Keratinocyte (primary cell): Measurements from ENCODE around the gene TOMM20. TPM values are rescaled to one million over a fixed set of nuclear protein-coding genes. Genes with fewer than 3 reads are reported as not detected.

Source experiments
- DNase-seq: peaks from one replicate; pipeline ENCODE4 v3.0.0-alpha.2; 2011; ENCODE audit warnings: low read depth, missing footprints, low spot score
- FAIRE-seq: peaks from 2 replicates; lab custom pipeline; 2011; peaks lifted over from hg19 to GRCh38; lab: Jason Lieb, UNC
- H2AFZ ChIP-seq: 2 replicates; pipeline ENCODE4 v1.6.0; 2012; ENCODE audit warnings: low read length, control low read depth, inconsistent platforms; ENCODE audit not compliant: control insufficient read depth
- H3K27ac ChIP-seq: 2 replicates; pipeline ENCODE4 v1.5.1; 2011; ENCODE audit warnings: low read length; ENCODE audit not compliant: control insufficient read depth, insufficient read depth
- H3K27me3 ChIP-seq: 3 replicates; pipeline ENCODE4 v1.6.0; 2011; ENCODE audit warnings: low read length; ENCODE audit not compliant: control insufficient read depth, insufficient read depth; ENCODE audit errors: extremely low read depth
- H3K36me3 ChIP-seq, 2 experiments: 2 replicates in 1 of 2; 3 replicates in 1 of 2; pipeline ENCODE4 v1.5.1; 2011; ENCODE audit warnings: low read length in 2 of 2, mild to moderate bottlenecking in 1 of 2; ENCODE audit not compliant: control insufficient read depth in 2 of 2, insufficient read depth in 2 of 2; ENCODE audit errors: extremely low read depth in 1 of 2
- H3K4me1 ChIP-seq: 3 replicates; pipeline ENCODE4 v1.5.1; 2011; ENCODE audit warnings: low read length; ENCODE audit not compliant: control insufficient read depth, insufficient read depth; ENCODE audit errors: extremely low read depth
- H3K4me2 ChIP-seq: 3 replicates; pipeline ENCODE4 v1.6.0; 2011; ENCODE audit warnings: low read depth, low read length; ENCODE audit not compliant: control insufficient read depth, insufficient read depth; ENCODE audit errors: extremely low read depth
- H3K4me3 ChIP-seq, 3 experiments: fragments of 200-600 bp in 1 of 3; sonication (generic) in 1 of 3; 2 replicates in 2 of 3; 3 replicates in 1 of 3; pipeline ENCODE4 v1.5.1; 2011 to 2016; ENCODE audit warnings: low read length in 3 of 3, mild to moderate bottlenecking in 3 of 3, control low read depth in 2 of 3, inconsistent platforms in 1 of 3, low read depth in 1 of 3, mixed read lengths in 1 of 3, mixed run types in 1 of 3, moderate library complexity in 1 of 3; ENCODE audit not compliant: control insufficient read depth in 2 of 3, insufficient read depth in 2 of 3; ENCODE audit errors: extremely low read depth in 1 of 3
- H3K79me2 ChIP-seq: 2 replicates; pipeline ENCODE4 v1.6.0; 2012; ENCODE audit warnings: low read length; ENCODE audit not compliant: control insufficient read depth, insufficient read depth
- H3K9ac ChIP-seq: 3 replicates; pipeline ENCODE4 v1.6.0; 2011; ENCODE audit warnings: low read length; ENCODE audit not compliant: control insufficient read depth, insufficient read depth; ENCODE audit errors: extremely low read depth
- H3K9me1 ChIP-seq: 3 replicates; pipeline ENCODE4 v1.6.0; 2011; ENCODE audit warnings: low read length; ENCODE audit not compliant: control insufficient read depth, insufficient read depth; ENCODE audit errors: extremely low read depth
- H3K9me3 ChIP-seq: 2 replicates; pipeline ENCODE4 v1.5.1; 2012; ENCODE audit warnings: low read depth, low read length; ENCODE audit not compliant: control insufficient read depth
- H4K20me1 ChIP-seq: 3 replicates; pipeline ENCODE4 v1.6.0; 2011; ENCODE audit warnings: low read length; ENCODE audit not compliant: control insufficient read depth, insufficient read depth; ENCODE audit errors: extremely low read depth
- CTCF ChIP-seq, 3 experiments: IDR thresholded peaks in 1 of 3; conservative IDR thresholded peaks in 1 of 3; optimal IDR thresholded peaks in 1 of 3; 2 replicates in 2 of 3; 3 replicates in 1 of 3; pipeline versions ENCODE3 to v1.5.1; 2011; ENCODE audit warnings: low read length in 3 of 3, mild to moderate bottlenecking in 3 of 3, moderate library complexity in 2 of 3, control low read depth in 1 of 3, inconsistent platforms in 1 of 3; ENCODE audit not compliant: insufficient read depth in 2 of 3; ENCODE audit errors: extremely low read depth in 1 of 3
- EZH2 ChIP-seq: IDR thresholded peaks from one replicate; pipeline ENCODE4 v1.6.1; 2012; ENCODE audit warnings: inconsistent platforms, mild to moderate bottlenecking, low read length, moderate library complexity
- dilution Hi-C: fragments of 300-500 bp; cut with MboI; formaldehyde crosslinking; loops from one replicate; pipeline ENCODE4 v1.7.0; 2020; ENCODE audit warnings: low sequenced_read_pairs; ENCODE audit not compliant: extremely low pct_ligation_motif_present
- polyA plus RNA-seq, 5 experiments: library from polyadenylated mRNA; depleted of rRNA in 3 of 5; stranded (reverse) in 3 of 5; stranded (forward) in 1 of 5; unstranded in 1 of 5; fragments of >200 nt; gene quantifications; 1 replicate in 1 of 5; 2 replicates in 3 of 5; 3 replicates in 1 of 5; pipeline versions ENCODE4 v1.2.1 to v1.2.3, GENCODE V29; 2011 to 2012; ENCODE audit warnings: missing spikeins in 2 of 5, low read depth in 1 of 5, low replicate concordance in 1 of 5

TOMM20 gene
- polyA plus RNA-seq, 1 donor (not counting 4 experiments of a cell fraction or from before 2014, with no cell fraction given) = 140 TPM

- TF ChIP-seq EZH2 (no peak), CTCF (optimal IDR thresholded peaks at IDR 0.05 in 1 of 3, IDR thresholded peaks at IDR 0.05 in 1 of 3, conservative IDR thresholded peaks at IDR 0.05 in 1 of 3; ENCODE audit: extremely low read depth in 1 of 3, insufficient read depth in 2 of 3, low read length in 3 of 3) (no peak)
- H4K20me1 ChIP-seq = no peaks in the 10 kb centered on the region
- H2AFZ ChIP-seq = no peak overlapping the region
- no peak overlapping the region for H3K27ac ChIP-seq
- peaks cover 24 to 45% of the 10 kb centered on the region in 2 experiments for H3K36me3 ChIP-seq
- no peak overlapping the region for H3K4me2 ChIP-seq
- no peaks in the 10 kb centered on the region for H3K27me3 ChIP-seq
- H3K9ac ChIP-seq = no peak overlapping the region
- dilution Hi-C loops = no loop called here
- H3K4me3 ChIP-seq = no peak overlapping the region
- FAIRE-seq (no peak), DNase-seq (no peak)
- H3K9me1 ChIP-seq = no peaks in the 10 kb centered on the region
- peaks cover 23% of the 10 kb centered on the region for H3K79me2 ChIP-seq
- H3K4me1 ChIP-seq = peaks cover 8% of the 10 kb centered on the region
- H3K9me3 ChIP-seq = no peaks in the 10 kb centered on the region
Measured at GRCh38 chr1:235111107-235111506, 17.5 kb downstream of the TOMM20 start.

GRCh38 chr1:235108876-235109275 lies 19.8 kb downstream of the TOMM20 start:
- DNase-seq (no peak), FAIRE-seq (no peak)
- H3K4me1 ChIP-seq = peaks cover 12% of the 10 kb centered on the region
- H3K79me2 ChIP-seq = peaks cover 13% of the 10 kb centered on the region
- H3K9me3 ChIP-seq = no peaks in the 10 kb centered on the region
- H3K27me3 ChIP-seq = no peaks in the 10 kb centered on the region
- H3K27ac ChIP-seq = no peak overlapping the region
- peaks cover 18 to 35% of the 10 kb centered on the region in 2 experiments for H3K36me3 ChIP-seq
- H3K4me2 ChIP-seq = no peak overlapping the region
- dilution Hi-C loops = no loop called here
- no peak overlapping the region for H3K4me3 ChIP-seq
- no peak overlapping the region for H3K9ac ChIP-seq
- no peak overlapping the region for H2AFZ ChIP-seq
- H3K9me1 ChIP-seq = no peaks in the 10 kb centered on the region
- no peak for TF ChIP-seq EZH2
- TF ChIP-seq CTCF (optimal IDR thresholded peaks at IDR 0.05 in 1 of 3, IDR thresholded peaks at IDR 0.05 in 1 of 3, conservative IDR thresholded peaks at IDR 0.05 in 1 of 3; ENCODE audit: extremely low read depth in 1 of 3, insufficient read depth in 2 of 3, low read length in 3 of 3) = no peak
- no peaks in the 10 kb centered on the region for H4K20me1 ChIP-seq
